OCI-LY1 (cell line): Measurements from ENCODE around the gene TRABD2B.

Experiments used
- CTCF ChIP-seq: fragments of 200-600 bp; sonication (generic), shearing (Covaris generic); IDR thresholded peaks from 2 replicates; pipeline ENCODE4 v1.5.1; 2017; ENCODE audit warnings: mild to moderate bottlenecking, antibody characterized with exemption, low read length, moderate library complexity, mixed read lengths
- EZH2 ChIP-seq: fragments of 200-600 bp; sonication (generic), shearing (Covaris generic); IDR thresholded peaks from 2 replicates; pipeline ENCODE4 v1.8.0; 2017; ENCODE audit warnings: borderline replicate concordance, mixed run types, mild to moderate bottlenecking, antibody characterized with exemption, low read length, moderate library complexity, mixed read lengths

DNA sequence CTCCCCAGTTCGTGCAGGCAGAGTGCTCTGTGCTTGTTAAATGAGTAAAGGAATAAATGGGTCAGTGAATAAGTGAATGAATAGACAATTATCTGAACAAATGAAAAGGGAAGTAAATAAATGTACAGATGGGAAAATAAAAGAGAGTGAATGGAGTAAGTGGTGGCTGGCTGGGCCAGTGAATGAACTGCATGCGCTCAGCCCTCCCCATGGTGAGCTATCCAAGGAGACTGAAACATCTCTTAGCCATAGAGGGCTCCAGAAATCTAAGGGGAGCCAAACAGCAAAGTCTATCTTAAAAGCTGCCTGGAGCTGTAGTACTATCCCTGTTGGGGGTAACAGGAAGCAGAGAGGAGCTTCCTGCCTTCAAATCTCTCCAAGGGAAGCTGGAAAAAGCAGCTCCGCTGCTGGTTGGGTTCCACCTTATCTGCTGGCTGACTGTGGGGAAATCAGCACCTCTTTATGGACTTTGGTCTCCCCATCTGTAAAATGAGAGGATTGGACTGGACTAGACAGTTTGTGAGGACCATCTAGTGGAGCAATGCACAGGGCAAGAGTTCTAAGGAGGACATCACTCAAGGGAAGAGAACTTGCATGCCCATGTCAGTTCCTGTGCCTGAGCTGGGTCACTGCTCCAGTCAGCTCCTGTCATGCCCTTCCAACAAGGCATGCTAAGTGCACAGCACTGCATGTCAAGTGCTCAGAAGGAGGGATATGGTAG is 77.9 kb downstream of the TRABD2B start:
- TF ChIP-seq CTCF = no peak
- no peak for TF ChIP-seq EZH2
